ENCODE measurements around the gene ZDHHC22. TPM values are rescaled to one million over a fixed set of nuclear protein-coding genes. Genes with fewer than 3 reads are reported as not detected.

Gene ZDHHC22
- total and polyA plus RNA-seq, 2 of the 13 experiments (the other 11 are each of a cell fraction or from before 2014, with no cell fraction given): not detected

- TF ChIP-seq ZMAT3 (CRISPR knock-in tag; conservative IDR thresholded peaks at IDR 0.05) (no peak), SETDB1 (CRISPR knock-in tag; IDR thresholded peaks at IDR 0.05; ENCODE audit: borderline replicate concordance) (no peak), ZNF724P (CRISPR knock-in tag; IDR thresholded peaks at IDR 0.05; ENCODE audit: borderline replicate concordance) (peak; percentile 83; the same call in 1 of the 2 replicates), KDM1A (CRISPR knock-in tag; IDR thresholded peaks at IDR 0.05) (no peak), MIER2 (CRISPR knock-in tag; IDR thresholded peaks at IDR 0.05) (peak; percentile 28; the same call in 1 of the 2 replicates), TOPORS (CRISPR knock-in tag; IDR thresholded peaks at IDR 0.05) (no peak), RAD51 (IDR thresholded peaks at IDR 0.05; ENCODE audit: borderline replicate concordance) (peak; percentile 93)
- TF ChIP-seq, protein P1, sequence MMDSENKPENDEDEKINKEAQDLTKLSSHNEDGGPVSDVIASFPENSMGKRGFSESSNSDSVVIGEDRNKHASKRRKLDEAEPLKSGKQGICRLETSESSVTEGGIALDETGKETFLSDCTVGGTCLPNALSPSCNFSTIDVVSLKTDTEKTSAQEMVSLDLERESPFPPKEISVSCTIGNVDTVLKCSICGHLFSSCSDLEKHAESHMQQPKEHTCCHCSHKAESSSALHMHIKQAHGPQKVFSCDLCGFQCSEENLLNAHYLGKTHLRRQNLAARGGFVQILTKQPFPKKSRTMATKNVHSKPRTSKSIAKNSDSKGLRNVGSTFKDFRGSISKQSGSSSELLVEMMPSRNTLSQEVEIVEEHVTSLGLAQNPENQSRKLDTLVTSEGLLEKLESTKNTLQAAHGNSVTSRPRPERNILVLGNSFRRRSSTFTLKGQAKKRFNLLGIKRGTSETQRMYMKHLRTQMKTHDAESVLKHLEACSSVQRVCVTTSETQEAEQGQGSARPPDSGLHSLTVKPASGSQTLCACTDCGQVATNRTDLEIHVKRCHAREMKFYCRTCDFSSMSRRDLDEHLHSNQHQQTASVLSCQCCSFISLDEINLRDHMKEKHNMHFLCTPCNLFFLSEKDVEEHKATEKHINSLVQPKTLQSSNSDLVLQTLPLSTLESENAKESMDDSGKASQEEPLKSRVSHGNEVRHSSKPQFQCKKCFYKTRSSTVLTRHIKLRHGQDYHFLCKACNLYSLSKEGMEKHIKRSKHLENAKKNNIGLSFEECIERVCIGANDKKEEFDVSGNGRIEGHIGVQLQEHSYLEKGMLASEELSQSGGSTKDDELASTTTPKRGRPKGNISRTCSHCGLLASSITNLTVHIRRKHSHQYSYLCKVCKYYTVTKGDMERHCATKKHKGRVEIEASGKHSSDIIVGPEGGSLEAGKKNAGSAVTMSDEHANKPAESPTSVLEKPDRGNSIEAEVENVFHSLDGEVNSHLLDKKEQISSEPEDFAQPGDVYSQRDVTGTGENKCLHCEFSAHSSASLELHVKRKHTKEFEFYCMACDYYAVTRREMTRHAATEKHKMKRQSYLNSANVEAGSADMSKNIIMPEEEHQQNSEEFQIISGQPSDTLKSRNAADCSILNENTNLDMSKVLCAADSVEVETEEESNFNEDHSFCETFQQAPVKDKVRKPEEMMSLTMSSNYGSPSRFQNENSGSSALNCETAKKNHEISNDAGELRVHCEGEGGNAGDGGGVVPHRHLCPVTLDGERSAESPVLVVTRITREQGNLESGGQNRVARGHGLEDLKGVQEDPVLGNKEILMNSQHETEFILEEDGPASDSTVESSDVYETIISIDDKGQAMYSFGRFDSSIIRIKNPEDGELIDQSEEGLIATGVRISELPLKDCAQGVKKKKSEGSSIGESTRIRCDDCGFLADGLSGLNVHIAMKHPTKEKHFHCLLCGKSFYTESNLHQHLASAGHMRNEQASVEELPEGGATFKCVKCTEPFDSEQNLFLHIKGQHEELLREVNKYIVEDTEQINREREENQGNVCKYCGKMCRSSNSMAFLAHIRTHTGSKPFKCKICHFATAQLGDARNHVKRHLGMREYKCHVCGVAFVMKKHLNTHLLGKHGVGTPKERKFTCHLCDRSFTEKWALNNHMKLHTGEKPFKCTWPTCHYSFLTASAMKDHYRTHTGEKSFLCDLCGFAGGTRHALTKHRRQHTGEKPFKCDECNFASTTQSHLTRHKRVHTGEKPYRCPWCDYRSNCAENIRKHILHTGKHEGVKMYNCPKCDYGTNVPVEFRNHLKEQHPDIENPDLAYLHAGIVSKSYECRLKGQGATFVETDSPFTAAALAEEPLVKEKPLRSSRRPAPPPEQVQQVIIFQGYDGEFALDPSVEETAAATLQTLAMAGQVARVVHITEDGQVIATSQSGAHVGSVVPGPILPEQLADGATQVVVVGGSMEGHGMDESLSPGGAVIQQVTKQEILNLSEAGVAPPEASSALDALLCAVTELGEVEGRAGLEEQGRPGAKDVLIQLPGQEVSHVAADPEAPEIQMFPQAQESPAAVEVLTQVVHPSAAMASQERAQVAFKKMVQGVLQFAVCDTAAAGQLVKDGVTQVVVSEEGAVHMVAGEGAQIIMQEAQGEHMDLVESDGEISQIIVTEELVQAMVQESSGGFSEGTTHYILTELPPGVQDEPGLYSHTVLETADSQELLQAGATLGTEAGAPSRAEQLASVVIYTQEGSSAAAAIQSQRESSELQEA (CRISPR knock-in tag; IDR thresholded peaks at IDR 0.05; ENCODE audit: not compliant biosample characterization): peak; percentile 14
- TF ChIP-seq, protein P2, sequence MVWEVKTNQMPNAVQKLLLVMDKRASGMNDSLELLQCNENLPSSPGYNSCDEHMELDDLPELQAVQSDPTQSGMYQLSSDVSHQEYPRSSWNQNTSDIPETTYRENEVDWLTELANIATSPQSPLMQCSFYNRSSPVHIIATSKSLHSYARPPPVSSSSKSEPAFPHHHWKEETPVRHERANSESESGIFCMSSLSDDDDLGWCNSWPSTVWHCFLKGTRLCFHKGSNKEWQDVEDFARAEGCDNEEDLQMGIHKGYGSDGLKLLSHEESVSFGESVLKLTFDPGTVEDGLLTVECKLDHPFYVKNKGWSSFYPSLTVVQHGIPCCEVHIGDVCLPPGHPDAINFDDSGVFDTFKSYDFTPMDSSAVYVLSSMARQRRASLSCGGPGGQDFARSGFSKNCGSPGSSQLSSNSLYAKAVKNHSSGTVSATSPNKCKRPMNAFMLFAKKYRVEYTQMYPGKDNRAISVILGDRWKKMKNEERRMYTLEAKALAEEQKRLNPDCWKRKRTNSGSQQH (CRISPR knock-in tag; IDR thresholded peaks at IDR 0.05; ENCODE audit: low read depth): 0 out of 2 replicates have a peak, but pooled peaks have one; percentile 19
- TF ChIP-seq, protein P3, sequence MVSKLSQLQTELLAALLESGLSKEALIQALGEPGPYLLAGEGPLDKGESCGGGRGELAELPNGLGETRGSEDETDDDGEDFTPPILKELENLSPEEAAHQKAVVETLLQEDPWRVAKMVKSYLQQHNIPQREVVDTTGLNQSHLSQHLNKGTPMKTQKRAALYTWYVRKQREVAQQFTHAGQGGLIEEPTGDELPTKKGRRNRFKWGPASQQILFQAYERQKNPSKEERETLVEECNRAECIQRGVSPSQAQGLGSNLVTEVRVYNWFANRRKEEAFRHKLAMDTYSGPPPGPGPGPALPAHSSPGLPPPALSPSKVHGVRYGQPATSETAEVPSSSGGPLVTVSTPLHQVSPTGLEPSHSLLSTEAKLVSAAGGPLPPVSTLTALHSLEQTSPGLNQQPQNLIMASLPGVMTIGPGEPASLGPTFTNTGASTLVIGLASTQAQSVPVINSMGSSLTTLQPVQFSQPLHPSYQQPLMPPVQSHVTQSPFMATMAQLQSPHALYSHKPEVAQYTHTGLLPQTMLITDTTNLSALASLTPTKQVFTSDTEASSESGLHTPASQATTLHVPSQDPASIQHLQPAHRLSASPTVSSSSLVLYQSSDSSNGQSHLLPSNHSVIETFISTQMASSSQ (IDR thresholded peaks at IDR 0.05; ENCODE audit: low read depth): no peak
- TF ChIP-seq, protein P3 (CRISPR knock-in tag; IDR thresholded peaks at IDR 0.05; ENCODE audit: borderline replicate concordance): peak; percentile 73; the same call in 1 of the 2 replicates
These were observed 43.7 kb downstream of the ZDHHC22 start, which contains the start of gene CIPC (continued) for GRCh38 chr14:77097700-77098528.

All from HepG2 (cell line).